IMR-90 (cell line): Measurements from ENCODE around the gene OVOL3. TPM values are rescaled to one million over a fixed set of nuclear protein-coding genes. Genes with fewer than 3 reads are reported as not detected.

ENCODE experiments used
- ATAC-seq: fragments of 200-7000 bp; cut with Tn5 transposase; 2 replicates; pipeline ENCODE4 v1.9.1; 2020; ENCODE audit warnings: low read depth, mild to moderate bottlenecking, moderate library complexity
- BruUV-seq: library from RNA; stranded (reverse); fragments of 400-500 nt; replicated peaks from 2 replicates; lab custom pipeline; 2021; lab: Mats Ljungman, UMichigan
- CTCF ChIA-PET: fragments of 300-600 bp; formaldehyde crosslinking; extraction: SDS; loops from one replicate; lab custom pipeline; 2021; ENCODE audit warnings: antibody characterized with exemption; lab: Yijun Ruan, JAX
- POLR2A ChIA-PET: fragments of 300-600 bp; sonication (Branson Sonifier 250); formaldehyde crosslinking; loops from one replicate; lab custom pipeline; 2022; ENCODE audit warnings: antibody characterized with exemption; ENCODE audit not compliant: unreplicated experiment; lab: Charles Lee
- DNase-seq: peaks from one replicate; pipeline ENCODE4 v3.0.0; 2013
- H2AFZ ChIP-seq: replicated peaks from 2 replicates; pipeline ENCODE3; 2013; ENCODE audit warnings: low read length, mild to moderate bottlenecking; ENCODE audit not compliant: poor library complexity
- H2AK5ac ChIP-seq: 2 replicates; pipeline ENCODE4 v1.6.1; 2013; ENCODE audit warnings: low read depth, low read length, inconsistent platforms
- H2AK9ac ChIP-seq: replicated peaks from 2 replicates; pipeline ENCODE3; 2013; ENCODE audit warnings: mild to moderate bottlenecking, low read depth, low read length, moderate library complexity; ENCODE audit not compliant: poor library complexity
- H2BK120ac ChIP-seq: 2 replicates; pipeline ENCODE4 v1.6.1; 2013; ENCODE audit warnings: low read depth, low read length, inconsistent platforms
- H2BK15ac ChIP-seq: 3 replicates; pipeline ENCODE4 v1.6.1; 2013; ENCODE audit warnings: low read depth, low read length, inconsistent platforms
- H2BK20ac ChIP-seq: 2 replicates; pipeline ENCODE4 v1.6.1; 2013; ENCODE audit warnings: low read depth, mild to moderate bottlenecking, inconsistent platforms, low read length, moderate library complexity
- H2BK5ac ChIP-seq: 2 replicates; pipeline ENCODE4 v1.6.1; 2013; ENCODE audit warnings: mild to moderate bottlenecking, low read depth, low read length, inconsistent platforms; ENCODE audit not compliant: poor library complexity, severe bottlenecking
- H3K14ac ChIP-seq: replicated peaks from 2 replicates; pipeline ENCODE4 v1.6.1; 2013; ENCODE audit warnings: low read depth, low read length, inconsistent platforms
- H3K18ac ChIP-seq: 2 replicates; pipeline ENCODE4 v1.6.1; 2013; ENCODE audit warnings: low read depth, low read length, control low read depth
- H3K23ac ChIP-seq: 2 replicates; pipeline ENCODE4 v1.6.1; 2013; ENCODE audit warnings: low read depth, low read length, inconsistent platforms
- H3K27ac ChIP-seq: 2 replicates; pipeline ENCODE4 v1.5.1; 2013; ENCODE audit warnings: mild to moderate bottlenecking, control low read depth, low read length; ENCODE audit not compliant: insufficient read depth
- H3K27me3 ChIP-seq: 2 replicates; pipeline ENCODE4 v1.6.1; 2013; ENCODE audit warnings: low read length; ENCODE audit not compliant: control insufficient read depth, insufficient read depth
- H3K36me3 ChIP-seq: 2 replicates; pipeline ENCODE4 v1.6.1; 2013; ENCODE audit warnings: low read length, mixed read lengths; ENCODE audit not compliant: control insufficient read depth, insufficient read depth
- H3K4ac ChIP-seq: 2 replicates; pipeline ENCODE4 v1.6.1; 2013; ENCODE audit warnings: low read depth, low read length, inconsistent platforms
- H3K4me1 ChIP-seq: 2 replicates; pipeline ENCODE4 v1.6.1; 2013; ENCODE audit warnings: low read length, mixed read lengths; ENCODE audit not compliant: control insufficient read depth, insufficient read depth
- H3K4me2 ChIP-seq: 2 replicates; pipeline ENCODE4 v1.6.1; 2013; ENCODE audit warnings: low read depth, mild to moderate bottlenecking, control low read depth, low read length, moderate library complexity
- H3K4me3 ChIP-seq: 2 replicates; pipeline ENCODE4 v1.5.1; 2013; ENCODE audit warnings: low read depth, mild to moderate bottlenecking, control low read depth, low read length, moderate library complexity; ENCODE audit not compliant: insufficient read depth
- H3K56ac ChIP-seq: 2 replicates; pipeline ENCODE4 v1.6.1; 2013; ENCODE audit warnings: low read length, inconsistent platforms; ENCODE audit not compliant: insufficient read depth; ENCODE audit errors: extremely low read depth
- H3K79me1 ChIP-seq, 2 experiments: 2 replicates each; pipeline ENCODE4 v1.6.1; 2013; ENCODE audit warnings: low read length in 2 of 2, inconsistent platforms in 1 of 2, low read depth in 1 of 2
- H3K9ac ChIP-seq: 2 replicates; pipeline ENCODE4 v1.6.1; 2013; ENCODE audit warnings: low read depth, low read length, control low read depth
- H3K9me1 ChIP-seq: 2 replicates; pipeline ENCODE4 v1.6.1; 2013; ENCODE audit warnings: low read length, inconsistent platforms; ENCODE audit not compliant: insufficient read depth
- H3K9me3 ChIP-seq: 2 replicates; pipeline ENCODE4 v1.6.1; 2013; ENCODE audit warnings: low read length; ENCODE audit not compliant: control insufficient read depth, insufficient read depth
- H4K20me1 ChIP-seq: 2 replicates; pipeline ENCODE4 v1.6.1; 2013; ENCODE audit warnings: low read length, inconsistent platforms; ENCODE audit not compliant: insufficient read depth
- H4K5ac ChIP-seq: 2 replicates; pipeline ENCODE4 v1.6.1; 2013; ENCODE audit warnings: mild to moderate bottlenecking, low read depth, low read length, control low read depth
- H4K8ac ChIP-seq, 2 experiments: 2 replicates each; pipeline ENCODE4 v1.6.1; 2013; ENCODE audit warnings: low read depth in 2 of 2, low read length in 2 of 2, control low read depth in 1 of 2, inconsistent platforms in 1 of 2
- H4K91ac ChIP-seq: 2 replicates; pipeline ENCODE4 v1.6.1; 2013; ENCODE audit warnings: low read depth, low read length, inconsistent platforms; ENCODE audit not compliant: insufficient read depth
- FOS ChIP-seq: fragments of 150-350 bp; IDR thresholded peaks from 2 replicates; pipeline ENCODE4 v1.6.1; 2016; ENCODE audit warnings: low read depth, low read length
- MAZ ChIP-seq: IDR thresholded peaks from 2 replicates; pipeline ENCODE4 v1.6.1; 2012; ENCODE audit warnings: low read depth, mild to moderate bottlenecking, low read length, improper control_type of control experiment, moderate library complexity, borderline replicate concordance
- MXI1 ChIP-seq: IDR thresholded peaks from 2 replicates; pipeline ENCODE4 v1.6.1; 2012; ENCODE audit warnings: low read depth, mild to moderate bottlenecking, low read length, moderate library complexity, borderline replicate concordance
- NFE2L2 ChIP-seq: fragments of 150-350 bp; IDR thresholded peaks from 2 replicates; pipeline ENCODE4 v1.6.1; 2016; ENCODE audit warnings: low read depth, mild to moderate bottlenecking, low read length
- POLR2A ChIP-seq: IDR thresholded peaks from 2 replicates; pipeline ENCODE4 v1.6.1; 2012; ENCODE audit warnings: mild to moderate bottlenecking, low read depth, low read length
- RAD21 ChIP-seq: IDR thresholded peaks from 2 replicates; pipeline ENCODE4 v1.6.1; 2012; ENCODE audit warnings: low read length, improper control_type of control experiment
- SMC3 ChIP-seq: fragments of 150-350 bp; IDR thresholded peaks from 2 replicates; pipeline ENCODE4 v1.6.1; 2016; ENCODE audit warnings: low read depth, mild to moderate bottlenecking, antibody characterized with exemption, low read length, moderate library complexity
- WGBS, 2 experiments: methylation state at CpG; one replicate each; pipeline versions ENCODE4 v1.1.5 to v1.1.7; 2013; ENCODE audit warnings: missing lambda C conversion rate in 2 of 2; ENCODE audit not compliant: insufficient read length in 1 of 2; ENCODE audit errors: extremely low coverage in 2 of 2; 5-methylcytosine and 5-hydroxymethylcytosine counted together
- dilution Hi-C: fragments of 300-500 bp; cut with HindIII; formaldehyde crosslinking; loops from one replicate; pipeline ENCODE4 v1.14.3; 2018; ENCODE audit warnings: low sequenced_read_pairs; ENCODE audit not compliant: unreplicated experiment
- in situ Hi-C: fragments of 300-500 bp; cut with MboI; formaldehyde crosslinking; loops from 3 replicates; pipeline ENCODE4 v1.14.3; 2019; ENCODE audit warnings: low sequenced_read_pairs, inconsistent platforms, mixed read lengths
- intact Hi-C: fragments of 100-400 bp; cut with micrococcal nuclease; formaldehyde crosslinking; loops from 2 replicates; pipeline ENCODE4 v1.10.0; 2022
- polyA plus RNA-seq, 3 experiments: library from polyadenylated mRNA; depleted of rRNA; stranded (reverse); fragments of >200 nt; gene quantifications; 2 replicates each; pipeline ENCODE4 v1.2.3, GENCODE V29; 2012; ENCODE audit warnings: low replicate concordance in 1 of 3
- total RNA-seq: library from RNA; depleted of rRNA; stranded (reverse); fragments of >200 nt; gene quantifications from 2 replicates; pipeline ENCODE4 v1.2.3, GENCODE V29; 2012
- TF ChIP-seq, protein P1 (sequence below): conservative IDR thresholded peaks from 2 replicates; pipeline ENCODE4 v1.5.1; 2012; ENCODE audit warnings: mild to moderate bottlenecking, low read depth, low read length, improper control_type of control experiment
- TF ChIP-seq, protein P2 (sequence below): fragments of 150-350 bp; IDR thresholded peaks from 2 replicates; pipeline ENCODE4 v1.6.1; 2017; ENCODE audit warnings: mild to moderate bottlenecking, antibody characterized with exemption, low read length, low read depth

Gene OVOL3
- total and polyA plus RNA-seq, 2 of the 4 experiments (the other 2 are of a cell fraction) = not detected

DNA sequence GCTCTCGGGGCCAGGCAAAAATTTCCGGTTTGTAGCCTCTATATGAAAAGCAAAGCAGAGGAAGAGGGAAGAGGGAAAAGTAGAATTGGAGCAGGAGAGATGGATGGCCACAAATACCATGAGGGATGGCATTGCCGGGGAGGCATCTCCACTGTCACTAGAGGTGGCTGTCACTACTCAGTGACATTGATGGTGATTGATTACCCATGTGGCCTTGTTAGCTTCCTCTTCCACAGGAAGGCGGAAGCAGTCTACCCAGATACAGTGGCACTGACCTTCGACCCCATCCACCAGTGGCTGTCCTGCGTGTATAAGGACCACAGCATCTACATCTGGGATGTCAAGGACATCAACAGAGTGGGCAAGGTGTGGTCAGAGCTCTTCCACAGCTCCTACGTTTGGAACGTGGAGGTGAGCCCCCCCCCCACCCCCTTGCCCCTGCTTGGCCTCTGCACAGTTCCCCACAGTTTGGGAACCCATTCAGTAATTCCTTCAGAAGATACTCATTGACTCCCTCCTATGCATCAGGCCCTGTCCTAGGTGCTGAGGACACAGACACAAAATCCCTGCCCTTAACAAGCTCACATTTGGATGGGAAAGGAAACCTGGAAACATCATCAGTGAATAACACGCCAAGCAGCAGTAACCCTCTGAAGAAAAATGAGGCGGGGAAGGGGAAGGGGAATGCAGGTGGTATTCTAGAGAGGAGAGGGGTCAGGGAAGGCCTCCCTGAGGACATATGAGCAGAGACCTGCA is 37.6 kb upstream of the OVOL3 start:
- dilution Hi-C loops (no loop called here), intact Hi-C loops (no loop called here), in situ Hi-C loops (no loop called here)
- Histone ChIP-seq H3K9ac (no peak overlapping the region), H2AK5ac (no peak overlapping the region), H3K36me3 (0 out of 2 replicates have a peak, but pooled peaks cover 1% of the 10 kb centered on the region), H3K79me1 (peaks cover 13 to 24% of the 10 kb centered on the region in 2 experiments), H3K4me3 (no peak overlapping the region), H3K4ac (no peak overlapping the region), H3K27ac (no peak overlapping the region), H4K8ac (no peak overlapping the region), H3K56ac (no peak overlapping the region), H2BK20ac (no peak overlapping the region), H3K23ac (no peak overlapping the region), H3K14ac (no peak overlapping the region), H3K9me3 (no peaks in the 10 kb centered on the region), H2BK120ac (no peak overlapping the region), H3K18ac (no peak overlapping the region), H4K20me1 (peaks cover 29% of the 10 kb centered on the region; the same call in 1 of the 2 replicates), H2BK5ac (no peak overlapping the region), H4K5ac (no peak overlapping the region), H2AK9ac (no peak overlapping the region), H3K4me2 (no peak overlapping the region), H3K9me1 (peaks cover 7% of the 10 kb centered on the region; the same call in 1 of the 2 replicates), H4K91ac (no peak overlapping the region), H2AFZ (no peak overlapping the region), H3K4me1 (no peaks in the 10 kb centered on the region), H3K27me3 (no peaks in the 10 kb centered on the region), H2BK15ac (no peak overlapping the region)
- POLR2A ChIA-PET = no interaction called here
- WGBS, 2 experiments = 97% methylated on average over 4 of the region's 10 CpGs; no CpG with 5 or more reads in 1 of the 2 experiments
- CTCF ChIA-PET = no interaction called here
- TF ChIP-seq NFE2L2 (no peak), RAD21 (no peak), MAZ (no peak), SMC3 (no peak), POLR2A (no peak), MXI1 (no peak), FOS (no peak)
- TF ChIP-seq, protein P1, sequence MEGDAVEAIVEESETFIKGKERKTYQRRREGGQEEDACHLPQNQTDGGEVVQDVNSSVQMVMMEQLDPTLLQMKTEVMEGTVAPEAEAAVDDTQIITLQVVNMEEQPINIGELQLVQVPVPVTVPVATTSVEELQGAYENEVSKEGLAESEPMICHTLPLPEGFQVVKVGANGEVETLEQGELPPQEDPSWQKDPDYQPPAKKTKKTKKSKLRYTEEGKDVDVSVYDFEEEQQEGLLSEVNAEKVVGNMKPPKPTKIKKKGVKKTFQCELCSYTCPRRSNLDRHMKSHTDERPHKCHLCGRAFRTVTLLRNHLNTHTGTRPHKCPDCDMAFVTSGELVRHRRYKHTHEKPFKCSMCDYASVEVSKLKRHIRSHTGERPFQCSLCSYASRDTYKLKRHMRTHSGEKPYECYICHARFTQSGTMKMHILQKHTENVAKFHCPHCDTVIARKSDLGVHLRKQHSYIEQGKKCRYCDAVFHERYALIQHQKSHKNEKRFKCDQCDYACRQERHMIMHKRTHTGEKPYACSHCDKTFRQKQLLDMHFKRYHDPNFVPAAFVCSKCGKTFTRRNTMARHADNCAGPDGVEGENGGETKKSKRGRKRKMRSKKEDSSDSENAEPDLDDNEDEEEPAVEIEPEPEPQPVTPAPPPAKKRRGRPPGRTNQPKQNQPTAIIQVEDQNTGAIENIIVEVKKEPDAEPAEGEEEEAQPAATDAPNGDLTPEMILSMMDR = no peak
- TF ChIP-seq, protein P2, sequence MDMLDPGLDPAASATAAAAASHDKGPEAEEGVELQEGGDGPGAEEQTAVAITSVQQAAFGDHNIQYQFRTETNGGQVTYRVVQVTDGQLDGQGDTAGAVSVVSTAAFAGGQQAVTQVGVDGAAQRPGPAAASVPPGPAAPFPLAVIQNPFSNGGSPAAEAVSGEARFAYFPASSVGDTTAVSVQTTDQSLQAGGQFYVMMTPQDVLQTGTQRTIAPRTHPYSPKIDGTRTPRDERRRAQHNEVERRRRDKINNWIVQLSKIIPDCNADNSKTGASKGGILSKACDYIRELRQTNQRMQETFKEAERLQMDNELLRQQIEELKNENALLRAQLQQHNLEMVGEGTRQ = no peak
- DNase-seq (no peak), ATAC-seq (no peak)
- BruUV-seq = no TSS peak
